ENCODE measurements around the gene SPTBN1.

The SPTBN1 gene

GRCh38 chr2:54587171-54588016 lies 131.3 kb downstream of the SPTBN1 start:
- DNase-seq (ENCODE audit: low read depth in 1 of 2, low spot score in 1 of 2), result no peak

GRCh38 chr2:54588244-54588899 lies 132.2 kb downstream of the SPTBN1 start:
- no peak for DNase-seq (ENCODE audit: low read depth in 1 of 2, low spot score in 1 of 2)

GRCh38 chr2:54589038-54589339 lies 132.9 kb downstream of the SPTBN1 start:
- no peak for DNase-seq (ENCODE audit: low read depth in 1 of 2, low spot score in 1 of 2)

- no peak for DNase-seq (ENCODE audit: low read depth in 1 of 2, low spot score in 1 of 2)
Observed at GRCh38 chr2:54589340-54590215, 133.5 kb downstream of the SPTBN1 start.

- DNase-seq (ENCODE audit: low read depth in 1 of 2, low spot score in 1 of 2), result no peak
Observed at GRCh38 chr2:54590216-54591120, 134.3 kb downstream of the SPTBN1 start.

- no peak for DNase-seq (ENCODE audit: low read depth in 1 of 2, low spot score in 1 of 2)
Observed at GRCh38 chr2:54591551-54591950, 135.4 kb downstream of the SPTBN1 start.

GRCh38 chr2:54593249-54593648 lies 137.1 kb downstream of the SPTBN1 start:
- DNase-seq (ENCODE audit: low read depth in 1 of 2, low spot score in 1 of 2), result no peak

- DNase-seq (ENCODE audit: low read depth in 1 of 2, low spot score in 1 of 2), result no peak
Observed at GRCh38 chr2:54594048-54594447, 137.9 kb downstream of the SPTBN1 start.

- no peak for DNase-seq (ENCODE audit: low read depth in 1 of 2, low spot score in 1 of 2)
Observed at GRCh38 chr2:54595161-54595803, 139.2 kb downstream of the SPTBN1 start.

- no peak for DNase-seq (ENCODE audit: low read depth in 1 of 2, low spot score in 1 of 2)
Observed at GRCh38 chr2:54595999-54596902, 140.1 kb downstream of the SPTBN1 start.

GRCh38 chr2:54597153-54597848 lies 141.2 kb downstream of the SPTBN1 start:
- no peak for DNase-seq (ENCODE audit: low read depth in 1 of 2, low spot score in 1 of 2)

GRCh38 chr2:54598347-54599325 lies 142.5 kb downstream of the SPTBN1 start:
- DNase-seq (ENCODE audit: low read depth in 1 of 2, low spot score in 1 of 2), result no peak

GRCh38 chr2:54599326-54599710 lies 143.2 kb downstream of the SPTBN1 start:
- DNase-seq (ENCODE audit: low read depth in 1 of 2, low spot score in 1 of 2), result no peak

GRCh38 chr2:54599914-54600313 lies 143.8 kb downstream of the SPTBN1 start:
- DNase-seq (ENCODE audit: low read depth in 1 of 2, low spot score in 1 of 2), result no peak

- no peak for DNase-seq (ENCODE audit: low read depth in 1 of 2, low spot score in 1 of 2)
Observed at GRCh38 chr2:54601339-54601738, 145.2 kb downstream of the SPTBN1 start.

- no peak for DNase-seq (ENCODE audit: low read depth in 1 of 2, low spot score in 1 of 2)
Observed at GRCh38 chr2:54602736-54603322, 146.7 kb downstream of the SPTBN1 start.

- no peak for DNase-seq (ENCODE audit: low read depth in 1 of 2, low spot score in 1 of 2)
Observed at GRCh38 chr2:54603357-54603756, 147.2 kb downstream of the SPTBN1 start.

All from activated T-helper 1 cell treated with anti-CD3 and anti-CD28 coated beads, Interleukin-2, amount 50 U/mL, for 16 hours (primary cell).